ENCODE measurements around the gene GABRE. TPM values are rescaled to one million over a fixed set of nuclear protein-coding genes. Genes with fewer than 3 reads are reported as not detected.

The GABRE gene
- total and polyA plus RNA-seq, 9 donors = 2.0 to 24.7 (median 10.2) TPM

GRCh38 chrX:151923648-151924047 is 50.8 kb downstream of the GABRE start:
- Histone ChIP-seq H3K27me3 (no peaks in the 10 kb centered on the region), H3K36me3 (no peaks in the 10 kb centered on the region), H3K4me3 (no peak overlapping the region), H3K4me1 (ENCODE audit: insufficient read depth) (no peaks in the 10 kb centered on the region), H3K9me3 (no peaks in the 10 kb centered on the region), H3K27ac (no peak overlapping the region)
- TF ChIP-seq EP300 (IDR thresholded peaks at IDR 0.05) (no peak), POLR2A (IDR thresholded peaks at IDR 0.05) (no peak), CTCF (IDR thresholded peaks at IDR 0.05) (no peak)
- DNase-seq = no peak
- WGBS, 3 donors = 85 to 91% (median 88%) methylated on average over 6 of the region's 6 CpGs
- intact Hi-C loops (cut with DNase I) = no loop called here

GRCh38 chrX:151922692-151923091 is 51.8 kb downstream of the GABRE start:
- no peaks in the 10 kb centered on the region for H3K9me3 ChIP-seq
- no peaks in the 10 kb centered on the region for H3K36me3 ChIP-seq
- DNase-seq = no peak
- H3K27ac ChIP-seq = no peak overlapping the region
- H3K4me3 ChIP-seq = no peak overlapping the region
- H3K4me1 ChIP-seq (ENCODE audit: insufficient read depth) = no peaks in the 10 kb centered on the region
- TF ChIP-seq EP300 (IDR thresholded peaks at IDR 0.05) = no peak
- TF ChIP-seq POLR2A (IDR thresholded peaks at IDR 0.05) = no peak
- no peak for TF ChIP-seq CTCF (IDR thresholded peaks at IDR 0.05)
- intact Hi-C loops (cut with DNase I) = no loop called here
- H3K27me3 ChIP-seq = no peaks in the 10 kb centered on the region
- WGBS, 3 donors = 81 to 83% (median 83%) methylated on average over 5 of the region's 5 CpGs

GRCh38 chrX:151921866-151922265 is 52.6 kb downstream of the GABRE start:
- intact Hi-C loops (cut with DNase I) = no loop called here
- no peak for DNase-seq
- Histone ChIP-seq H3K9me3 (no peaks in the 10 kb centered on the region), H3K27ac (no peak overlapping the region), H3K4me3 (no peak overlapping the region), H3K27me3 (no peaks in the 10 kb centered on the region), H3K36me3 (no peaks in the 10 kb centered on the region), H3K4me1 (ENCODE audit: insufficient read depth) (no peaks in the 10 kb centered on the region)
- 62 to 69% (median 67%) methylated on average over 5 of the region's 5 CpGs for WGBS, 3 donors
- TF ChIP-seq CTCF (IDR thresholded peaks at IDR 0.05) (no peak), EP300 (IDR thresholded peaks at IDR 0.05) (no peak), POLR2A (IDR thresholded peaks at IDR 0.05) (no peak)

- no peaks in the 10 kb centered on the region for H3K9me3 ChIP-seq
- H3K27ac ChIP-seq = no peak overlapping the region
- no peaks in the 10 kb centered on the region for H3K27me3 ChIP-seq
- no peaks in the 10 kb centered on the region for H3K4me1 ChIP-seq (ENCODE audit: insufficient read depth)
- no peak for DNase-seq
- 80 to 89% (median 81%) methylated on average over 10 of the region's 10 CpGs for WGBS, 3 donors
- intact Hi-C loops (cut with DNase I) = no loop called here
- no peaks in the 10 kb centered on the region for H3K36me3 ChIP-seq
- H3K4me3 ChIP-seq = no peak overlapping the region
- no peak for TF ChIP-seq CTCF (IDR thresholded peaks at IDR 0.05)
Measured at GRCh38 chrX:151921292-151921691, 53.2 kb downstream of the GABRE start.

GRCh38 chrX:151920530-151920929 is 53.9 kb downstream of the GABRE start:
- TF ChIP-seq EP300 (IDR thresholded peaks at IDR 0.05) (no peak), POLR2A (IDR thresholded peaks at IDR 0.05) (no peak)
- WGBS, 3 donors = 60 to 65% (median 63%) methylated on average over 6 of the region's 6 CpGs
- no peak for DNase-seq
- H3K4me3 ChIP-seq = no peak overlapping the region
- no peaks in the 10 kb centered on the region for H3K4me1 ChIP-seq (ENCODE audit: insufficient read depth)
- H3K9me3 ChIP-seq = no peaks in the 10 kb centered on the region
- no peaks in the 10 kb centered on the region for H3K27me3 ChIP-seq
- H3K27ac ChIP-seq = no peak overlapping the region
- H3K36me3 ChIP-seq = no peaks in the 10 kb centered on the region
- intact Hi-C loops (cut with DNase I) = no loop called here

Data from ovary (tissue), 9 donors.